T follicular helper cell (primary cell): Measurements from ENCODE around the gene ACSL6.

Experiments used
- DNase-seq: peaks from one replicate; pipeline ENCODE4 v3.0.0-alpha.2; 2020; ENCODE audit warnings: low read depth

Gene ACSL6

DNA sequence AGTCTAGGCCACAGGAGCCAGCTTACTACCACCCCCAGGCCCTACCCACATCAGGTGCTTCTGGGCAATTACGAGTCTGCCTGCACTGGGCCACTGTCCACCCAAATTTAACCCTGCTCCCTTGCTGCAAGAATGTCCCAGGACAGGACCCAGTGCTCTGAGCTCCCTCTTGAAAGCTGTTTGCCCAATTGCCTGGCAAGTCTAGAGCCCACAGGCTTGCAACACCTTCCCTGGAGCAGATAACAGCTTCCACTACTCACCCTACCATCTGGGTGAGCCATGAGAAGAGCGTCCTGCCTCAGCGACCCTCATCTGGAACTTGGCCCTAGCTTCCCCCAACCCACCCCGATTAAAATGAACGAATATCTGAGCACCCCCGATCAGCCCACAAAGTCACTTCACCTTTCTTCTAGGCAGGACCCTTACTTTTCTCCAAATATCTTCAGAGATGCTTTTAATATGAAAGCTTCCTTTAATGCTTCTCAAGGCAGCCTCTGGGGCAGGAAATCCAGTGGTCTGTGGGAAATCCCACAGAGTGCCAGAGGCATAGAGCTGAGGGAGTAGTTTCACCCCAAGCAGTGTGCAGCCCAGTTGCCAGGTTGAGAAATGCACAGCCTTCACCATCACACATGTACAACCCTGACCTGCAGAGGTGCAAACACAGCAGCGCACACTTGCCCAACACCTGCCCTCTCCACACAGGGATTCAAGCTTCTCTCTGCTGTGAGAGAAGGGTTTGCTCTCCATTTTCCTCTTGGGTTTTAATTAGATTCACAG is 10.6 kb downstream of the ACSL6 start:
- no peak for DNase-seq

DNA sequence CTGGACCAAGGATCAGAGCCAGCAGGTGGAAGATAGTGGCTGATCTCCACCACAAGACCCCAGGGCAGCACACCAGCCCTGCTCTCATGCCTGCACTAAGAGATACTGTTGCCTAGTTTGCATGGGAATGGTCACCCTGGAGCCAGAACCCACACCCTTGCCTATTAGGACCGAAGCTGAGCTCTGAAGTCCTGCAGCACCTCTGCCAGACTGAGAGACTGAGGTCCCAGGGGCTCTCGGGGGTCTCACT is 11.3 kb downstream of the ACSL6 start:
- no peak for DNase-seq

DNA sequence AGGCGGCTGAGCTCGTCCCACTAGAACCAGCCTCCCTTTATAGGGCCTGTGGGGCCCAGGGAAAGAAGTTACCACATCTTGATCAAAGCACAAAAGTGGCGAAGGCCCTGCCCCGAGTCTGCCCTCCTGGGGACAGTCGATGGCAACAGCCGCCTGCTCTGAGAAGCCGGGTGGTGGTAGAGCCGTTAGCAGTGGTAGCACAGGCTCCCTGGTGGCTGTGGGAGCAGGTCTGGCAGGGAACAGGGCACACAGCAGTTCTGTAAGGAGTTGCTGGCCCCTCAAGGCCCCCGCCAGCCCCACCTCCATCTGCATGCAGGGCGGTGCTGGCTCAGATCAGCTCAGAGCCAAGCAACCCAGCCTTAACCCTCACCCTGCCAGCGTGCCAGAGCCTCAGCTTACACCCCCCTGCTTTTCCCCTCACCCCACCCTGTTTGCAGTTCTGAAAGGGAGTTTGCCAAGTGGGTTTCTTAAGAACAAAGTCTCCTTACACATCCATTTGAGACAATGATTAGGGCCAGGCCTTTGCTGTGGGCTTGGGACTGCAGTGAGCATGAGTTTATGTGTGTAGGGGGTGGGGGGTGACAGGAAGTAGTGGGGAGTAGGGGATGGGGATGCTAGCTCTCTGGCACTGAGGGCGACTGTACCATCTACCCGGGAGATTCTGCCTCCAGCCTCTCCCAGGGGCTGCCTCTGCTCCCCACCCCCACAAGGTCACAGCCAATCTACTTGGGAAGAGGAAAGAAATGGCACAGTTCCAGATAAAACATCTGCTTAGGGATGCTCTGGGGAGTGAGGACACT is 11.8 kb downstream of the ACSL6 start:
- no peak for DNase-seq

DNA sequence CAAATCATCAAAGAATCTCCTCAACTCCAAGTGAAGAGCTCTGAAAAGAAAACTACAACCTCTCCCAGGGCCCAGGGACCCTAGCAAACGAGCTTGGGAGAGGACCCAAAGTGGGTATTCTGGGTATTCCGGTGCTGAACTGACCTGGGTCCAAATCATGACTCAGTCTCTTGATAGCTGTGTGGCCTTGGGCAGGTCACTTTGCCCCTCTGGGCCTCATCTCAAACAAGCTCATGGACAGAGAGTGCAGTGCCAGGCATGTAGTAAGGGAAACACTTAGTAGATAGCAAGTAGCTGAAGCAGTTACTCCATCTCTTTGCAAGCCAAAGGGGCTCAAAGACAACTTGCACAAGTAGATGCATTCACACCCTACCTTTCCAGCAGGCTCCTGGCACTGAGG is 12.4 kb downstream of the ACSL6 start:
- DNase-seq = no peak

DNA sequence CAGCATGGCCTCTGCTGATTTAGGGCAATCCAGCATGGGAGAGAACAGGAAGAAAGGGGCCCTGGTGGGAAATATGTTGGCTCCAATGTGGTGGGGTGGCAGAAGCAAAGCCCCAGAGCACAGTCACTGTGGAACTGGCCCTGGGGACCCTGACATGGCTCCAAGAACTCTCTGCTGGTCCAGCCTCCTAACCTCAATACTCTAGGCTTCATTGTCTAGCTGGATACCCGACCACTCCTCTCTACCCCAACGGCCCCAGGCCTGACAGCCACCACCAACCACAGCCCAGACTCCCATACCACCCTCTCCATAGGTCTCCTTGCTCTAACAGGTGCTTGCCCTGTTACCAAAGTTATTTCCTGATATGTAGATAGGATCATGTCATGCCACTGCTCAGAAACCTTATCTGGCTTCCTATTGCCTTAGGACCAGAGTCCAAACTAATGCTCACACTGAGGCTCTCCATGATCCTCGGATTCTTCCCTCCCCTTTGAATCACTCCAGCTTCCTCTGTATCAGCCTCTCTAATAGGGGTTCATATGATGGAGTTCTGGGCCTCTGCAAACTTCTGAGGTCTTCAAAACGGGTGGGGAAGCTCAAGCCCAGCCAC is 12.9 kb downstream of the ACSL6 start:
- no peak for DNase-seq

DNA sequence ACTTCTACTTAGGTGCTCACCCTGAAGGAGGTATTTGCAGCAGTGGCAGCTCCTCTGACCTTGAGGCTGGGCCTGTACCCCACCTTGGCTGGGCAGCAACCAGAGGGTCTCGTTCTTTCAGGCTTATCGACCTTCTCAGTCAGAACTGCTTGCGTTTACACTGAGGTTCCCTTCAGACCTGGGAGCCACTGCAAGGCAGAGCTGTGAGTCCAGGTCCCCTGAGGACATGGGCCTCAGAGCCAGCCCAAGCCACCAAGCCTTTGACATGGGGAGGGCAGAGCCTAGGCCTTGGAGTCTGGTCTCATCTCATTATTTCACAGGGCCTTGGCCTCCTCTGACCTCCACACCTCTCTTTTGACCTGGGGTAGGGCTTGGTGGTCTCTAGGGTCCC is 13.7 kb downstream of the ACSL6 start:
- no peak for DNase-seq

DNA sequence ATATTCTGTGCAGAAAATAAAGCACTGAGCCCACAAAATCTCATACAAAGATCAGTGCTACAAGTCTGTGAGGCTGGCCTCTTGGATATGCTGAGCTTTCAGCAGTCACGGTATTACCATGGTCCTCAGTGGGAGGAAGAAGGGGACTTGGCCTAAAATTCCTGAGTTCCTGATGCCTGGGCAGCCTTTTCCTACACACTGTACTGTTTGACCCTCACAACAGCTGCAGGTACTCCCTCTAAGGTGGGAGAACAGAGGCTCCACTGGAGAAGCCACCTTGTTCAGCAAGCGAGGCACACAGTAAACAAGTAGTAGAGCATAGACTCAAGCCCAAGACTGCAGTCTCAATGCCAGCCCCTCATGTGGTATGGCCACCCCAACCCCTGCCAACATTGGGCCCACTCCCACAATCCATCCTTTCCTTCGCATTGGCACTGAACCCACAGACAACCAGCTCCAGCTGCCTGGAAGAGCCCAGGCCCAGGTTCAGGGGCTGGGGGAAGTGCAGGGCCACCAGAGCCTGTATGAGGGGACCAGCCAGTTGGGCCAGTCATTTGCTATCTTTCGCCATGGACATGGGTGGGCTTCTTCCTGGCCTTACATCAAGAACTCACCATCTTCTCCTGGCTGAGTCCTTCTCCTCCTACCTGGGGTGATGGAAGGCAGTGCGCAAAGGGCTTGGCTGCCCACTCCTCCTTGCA is 14.3 kb downstream of the ACSL6 start:
- no peak for DNase-seq

DNA sequence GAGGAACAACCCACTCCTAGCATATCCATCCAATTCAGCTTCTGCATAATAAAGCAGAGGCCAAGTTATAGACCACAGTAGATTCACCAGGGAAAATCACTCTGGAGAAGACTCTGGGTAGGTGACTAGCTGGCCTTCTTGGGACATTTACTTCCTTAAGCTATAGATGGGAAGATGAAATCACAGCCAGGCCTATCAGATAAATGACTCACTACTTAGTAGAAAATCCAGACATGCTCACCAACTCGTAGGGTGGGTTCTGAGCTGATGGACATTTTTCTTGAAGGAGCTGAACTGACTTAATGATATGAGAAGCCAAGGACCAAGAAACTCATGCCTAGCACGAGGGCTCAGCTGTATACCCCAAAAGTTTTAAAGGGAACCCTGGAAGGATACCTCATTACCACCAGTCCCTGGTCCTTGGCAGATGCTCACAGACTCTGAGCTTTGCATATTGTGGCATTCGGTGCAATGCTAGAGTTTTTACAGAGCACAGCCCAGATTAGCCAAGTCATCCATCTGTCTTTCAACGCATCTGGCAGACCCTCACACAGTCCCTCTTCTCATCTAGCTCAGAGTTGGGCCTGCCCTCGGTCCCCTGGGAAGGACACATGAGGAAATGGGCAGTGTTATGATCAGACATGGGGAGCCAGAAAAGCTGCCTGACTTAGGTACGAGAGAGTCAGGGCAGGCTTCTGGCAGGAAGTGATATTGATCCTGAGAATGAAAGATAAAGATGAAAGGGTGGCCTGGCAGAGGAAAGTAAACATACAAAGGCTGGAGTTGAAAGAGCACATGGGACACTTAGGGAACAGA is 15.0 kb downstream of the ACSL6 start:
- no peak for DNase-seq

DNA sequence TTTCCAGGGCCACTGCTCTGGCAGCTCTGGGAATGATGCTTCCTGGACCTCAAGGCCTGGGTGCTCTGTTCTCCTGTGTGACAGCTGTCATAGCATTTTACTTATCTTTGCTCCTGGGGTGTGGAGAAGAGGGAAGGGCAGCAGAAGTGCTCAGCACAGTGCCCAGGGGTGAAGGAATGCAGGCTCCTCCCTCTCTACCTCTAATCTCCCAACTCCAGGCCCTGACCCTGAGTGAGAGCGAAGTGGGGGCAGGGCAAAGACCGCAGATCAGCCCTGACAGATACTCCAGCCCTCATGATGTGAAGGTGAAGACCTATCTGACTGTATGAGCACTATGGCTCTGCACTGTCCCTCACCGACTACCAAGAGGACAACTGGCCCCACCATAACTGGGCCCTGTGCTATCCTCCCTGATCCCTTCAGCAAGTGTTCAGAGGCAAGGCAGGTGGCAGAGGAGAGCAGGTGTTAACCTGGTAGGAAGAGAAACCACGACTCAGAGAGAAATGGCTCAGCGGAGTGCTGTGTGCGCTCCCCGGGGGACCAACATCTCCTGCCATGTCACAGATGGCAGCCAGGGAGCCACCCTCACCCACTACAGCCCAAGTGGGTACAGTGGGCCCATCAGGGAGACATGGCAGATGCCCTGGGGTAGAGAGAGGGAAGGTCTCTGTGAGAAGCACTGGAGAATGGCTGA is 16.8 kb downstream of the ACSL6 start:
- no peak for DNase-seq

DNA sequence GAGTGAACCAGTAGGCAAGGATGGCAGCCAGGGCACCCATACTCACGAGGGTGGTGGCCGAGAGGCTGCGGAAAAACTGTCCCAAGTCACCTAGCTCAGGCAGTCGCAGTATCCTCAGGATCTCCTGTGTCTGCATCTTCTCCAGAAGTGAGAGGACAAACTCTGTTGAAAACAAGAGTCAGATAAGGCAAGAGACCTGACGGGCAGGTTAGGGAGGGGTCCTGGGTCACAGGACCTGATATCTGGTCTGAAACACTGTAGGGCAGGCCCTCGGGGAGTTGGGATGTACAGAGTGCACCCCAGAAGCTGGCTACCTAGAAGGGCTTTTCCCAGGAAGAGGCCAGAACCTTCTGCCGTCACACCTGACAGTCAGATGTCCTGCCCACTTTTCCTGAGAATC is 17.4 kb downstream of the ACSL6 start:
- DNase-seq = no peak

DNA sequence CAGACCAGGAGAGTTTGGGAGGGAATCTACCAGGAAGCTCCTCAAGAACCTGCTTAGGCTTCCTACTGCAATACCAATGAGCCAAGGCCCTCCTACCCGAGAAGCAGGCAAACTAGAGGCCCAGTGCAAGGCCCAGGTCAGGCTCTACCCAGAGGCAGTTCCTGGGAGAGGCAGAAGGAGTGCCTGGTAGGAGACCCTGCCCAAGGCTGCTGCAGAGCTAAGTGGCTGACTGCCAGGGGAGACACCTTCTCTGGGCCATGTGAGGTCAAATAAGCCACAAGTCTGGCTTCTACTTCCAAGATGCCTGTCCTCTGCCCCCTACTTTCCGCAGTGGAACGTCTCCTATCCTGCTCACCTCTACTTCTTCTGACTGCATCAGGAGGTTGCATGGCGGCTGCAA is 17.8 kb downstream of the ACSL6 start:
- no peak for DNase-seq

DNA sequence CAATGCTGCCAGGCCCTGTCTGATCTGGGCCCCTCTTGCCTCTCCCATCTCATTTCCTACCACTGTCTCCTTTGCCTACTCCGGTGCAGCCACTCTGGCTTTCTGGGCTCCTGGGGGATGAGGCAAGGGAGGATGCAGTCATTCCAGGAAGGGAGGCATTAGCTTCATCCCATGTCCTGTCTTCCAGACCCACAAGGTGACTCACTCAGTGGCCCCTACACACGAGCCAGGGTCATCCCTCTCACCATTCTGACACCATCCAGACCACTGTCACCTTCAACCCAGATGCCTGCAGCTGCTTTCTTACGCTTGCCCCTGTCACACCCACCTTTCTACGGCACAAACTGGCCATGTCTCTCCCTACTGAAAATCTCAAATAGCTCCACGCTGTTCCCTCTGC is 19.1 kb downstream of the ACSL6 start:
- DNase-seq = no peak

DNA sequence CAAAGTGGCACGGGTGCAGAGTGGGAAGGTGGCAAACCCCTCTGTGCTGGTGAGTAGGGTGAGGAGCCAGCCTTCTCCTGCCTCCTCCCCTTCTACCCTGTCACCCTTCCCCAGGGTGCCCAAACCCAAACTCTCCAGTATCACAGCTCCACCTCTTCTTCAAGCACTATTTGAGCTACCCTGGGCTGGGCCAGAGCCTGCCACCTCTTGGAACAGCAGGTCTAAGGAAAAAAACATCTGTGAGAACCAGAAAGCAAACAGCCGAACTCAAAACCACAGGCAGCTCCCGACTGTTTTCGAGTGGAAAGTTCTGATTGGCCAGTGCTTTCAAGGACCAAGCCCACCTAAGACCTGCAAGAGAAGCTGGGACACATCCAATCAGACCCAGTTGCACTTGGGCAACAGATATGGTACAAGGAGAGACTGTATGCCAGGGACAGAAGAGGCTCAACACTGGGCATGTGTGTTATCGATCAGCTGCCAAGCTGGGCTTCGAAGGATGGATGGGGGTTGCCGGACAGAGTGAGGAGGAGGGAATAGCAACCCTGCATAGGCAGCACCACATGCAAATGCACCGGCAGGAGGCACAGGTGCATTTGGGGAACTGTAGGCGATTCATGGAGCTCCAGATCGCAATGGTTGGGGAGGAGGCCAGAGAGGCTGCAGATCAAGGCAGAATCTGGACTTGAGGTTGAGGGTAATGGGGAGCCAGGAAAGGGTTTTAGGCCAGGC is 19.7 kb downstream of the ACSL6 start:
- DNase-seq = no peak

DNA sequence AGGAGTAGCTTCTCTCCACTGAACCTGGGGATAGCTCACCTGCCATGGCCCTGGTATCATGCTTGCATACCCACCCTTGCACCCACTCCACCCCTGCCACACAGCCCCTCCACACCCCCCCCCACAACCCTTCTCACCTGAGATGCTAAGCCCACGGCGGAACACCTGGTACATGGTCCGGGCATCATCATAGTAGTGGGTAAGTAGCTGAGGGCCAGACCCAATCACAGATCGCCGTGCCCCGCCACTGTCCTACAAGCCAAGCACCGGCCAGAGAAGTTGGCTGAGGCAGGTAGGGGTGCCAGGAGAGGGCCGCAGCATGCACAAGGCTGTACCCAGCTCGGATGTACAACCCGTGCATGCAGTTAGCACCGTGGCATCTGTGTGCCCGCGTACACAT is 20.7 kb downstream of the ACSL6 start:
- DNase-seq = no peak

DNA sequence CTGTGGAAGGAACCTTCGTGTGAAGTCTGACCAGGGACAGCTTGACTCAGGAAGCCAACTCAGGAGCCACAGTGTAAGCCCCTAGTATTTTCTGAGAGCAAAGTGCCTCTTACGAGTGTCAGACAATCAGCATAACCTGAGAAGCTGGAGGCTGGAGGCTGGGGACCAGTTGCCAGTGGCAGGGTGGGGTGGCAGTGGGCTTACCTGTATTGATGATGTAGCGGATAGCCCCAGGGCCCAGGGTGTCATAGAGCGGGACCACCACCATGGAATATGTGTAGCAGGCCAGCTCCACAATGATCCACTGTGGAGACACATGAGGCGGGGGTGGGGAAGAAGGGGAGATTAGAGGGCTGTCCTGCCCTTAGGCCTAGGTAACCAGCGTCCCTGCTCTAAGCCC is 22.9 kb downstream of the ACSL6 start:
- DNase-seq = no peak

DNA sequence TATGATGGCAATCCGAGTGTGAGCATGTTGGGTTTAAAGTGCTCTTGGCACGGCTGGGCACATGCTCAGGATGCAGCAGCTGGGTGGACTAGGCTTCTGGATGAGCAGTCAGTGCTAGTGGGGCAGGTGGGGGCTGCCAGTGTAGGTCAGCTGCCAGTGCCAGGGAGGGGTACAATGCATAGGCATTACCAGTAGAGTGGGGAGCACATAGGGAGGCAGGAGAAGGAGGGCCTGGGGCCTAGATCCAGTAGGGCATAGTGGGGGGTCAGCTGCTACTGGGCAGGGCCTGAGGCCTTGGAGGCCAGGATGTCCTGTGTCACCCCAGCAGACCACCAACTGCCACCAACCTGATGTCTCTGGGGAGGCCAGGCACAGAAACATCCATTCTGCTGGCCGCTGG is 24.2 kb downstream of the ACSL6 start:
- no peak for DNase-seq

DNA sequence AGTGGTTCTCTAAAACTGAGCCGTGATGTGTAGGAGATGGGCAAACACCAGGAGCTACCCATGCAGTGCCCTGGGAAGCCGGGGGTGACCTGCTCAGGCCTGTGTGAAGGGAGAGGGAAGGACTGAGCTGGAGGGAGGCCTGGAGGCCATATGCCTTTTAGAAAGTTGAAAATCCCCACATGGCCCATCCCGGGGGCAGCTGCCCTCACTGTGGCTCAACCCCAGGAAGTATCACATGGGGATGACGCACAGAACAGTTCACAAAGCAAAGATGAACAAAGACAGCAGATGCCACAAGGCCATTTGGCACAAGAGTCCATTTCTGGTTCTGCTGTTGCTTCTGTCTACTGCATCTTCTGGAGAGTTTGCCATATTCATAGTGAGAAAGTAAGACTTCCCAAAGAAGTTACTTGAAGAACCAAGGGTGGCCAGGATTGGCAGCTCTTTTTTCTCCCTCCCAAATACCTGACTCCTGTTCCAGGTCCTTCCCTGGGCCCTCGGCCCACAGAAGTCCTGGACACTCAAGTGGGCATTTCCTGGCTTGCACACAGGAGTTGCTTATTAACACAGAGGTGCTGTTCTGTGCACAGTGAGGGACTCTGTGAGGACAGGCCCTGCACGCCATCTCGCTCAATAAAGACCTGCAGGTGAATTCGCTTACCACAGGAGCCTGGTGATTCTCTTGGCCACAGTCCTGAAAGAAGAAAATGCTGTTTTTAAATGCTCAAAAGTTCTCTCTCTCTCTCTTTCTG is 25.1 kb downstream of the ACSL6 start:
- DNase-seq = no peak

DNA sequence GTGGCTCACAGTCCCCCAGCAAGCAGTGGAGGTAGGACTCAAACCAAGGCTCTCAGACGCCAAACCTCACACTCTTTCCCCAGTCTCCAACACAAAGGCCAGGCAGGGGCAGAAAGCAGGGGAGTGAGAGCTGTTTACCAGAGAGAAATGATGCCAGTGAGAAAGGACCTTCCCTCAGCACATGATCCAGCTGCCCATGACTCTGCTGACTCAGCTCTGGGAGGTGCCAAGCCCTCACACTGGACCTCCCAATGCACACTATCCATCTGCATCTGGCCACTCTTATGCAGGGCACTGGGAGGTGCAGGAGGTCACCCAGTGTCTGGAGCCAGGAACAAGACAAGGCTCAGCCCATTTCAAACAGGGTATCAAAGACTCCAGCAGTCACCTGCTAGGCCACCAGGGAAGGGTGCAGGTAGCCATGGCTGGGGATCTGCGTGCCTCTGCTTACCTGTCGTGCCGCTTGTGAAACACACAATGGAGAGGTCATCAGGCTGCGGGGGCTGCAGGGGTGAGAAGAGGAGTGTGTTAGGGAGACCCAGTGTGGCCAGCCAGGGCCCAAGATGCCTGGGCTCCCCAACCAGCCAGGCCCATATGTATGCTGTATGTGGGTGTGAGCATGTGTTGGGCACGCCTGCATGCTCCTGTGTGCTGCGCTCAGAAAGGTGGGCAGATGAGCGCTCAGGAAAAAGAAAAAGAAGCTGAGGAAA is 26.3 kb downstream of the ACSL6 start:
- no peak for DNase-seq

DNA sequence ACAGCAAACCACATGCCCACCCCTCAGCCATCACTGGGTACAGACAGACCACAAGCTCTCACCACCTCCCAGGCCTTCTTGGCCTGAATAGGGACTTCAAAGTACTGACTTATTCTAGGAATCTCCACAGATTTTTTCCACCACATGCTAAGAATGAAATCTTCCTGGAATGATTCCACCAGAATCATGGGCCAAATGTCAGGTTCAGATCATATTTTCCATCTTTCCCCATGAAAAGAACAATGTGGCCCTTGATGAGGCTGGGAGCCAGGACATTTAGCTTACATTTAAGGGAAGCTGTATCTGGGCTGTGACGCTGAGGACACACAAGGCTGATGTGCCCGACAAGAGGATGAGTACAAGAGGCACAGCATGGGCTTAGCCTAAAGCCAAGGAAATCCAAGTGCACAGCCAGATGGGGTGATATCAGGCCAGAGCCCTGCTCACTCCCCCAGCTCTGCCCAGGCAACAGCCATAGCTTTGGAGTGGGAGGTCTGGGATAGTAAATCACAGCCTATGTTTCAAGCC is 28.1 kb downstream of the ACSL6 start:
- no peak for DNase-seq
